Neural cell (in vitro differentiated cells): ENCODE measurements around the gene NFKBIA.
"Not testable (repeated sequence)": the region's sequence is repeated elsewhere in the genome, so short reads cannot be mapped to it uniquely, and the experiment has no call there.

Experiments used
- EP300 ChIP-seq: fragments of 450-650 bp; conservative IDR thresholded peaks from 2 replicates; pipeline ENCODE4 v1.6.1; 2014; ENCODE audit warnings: antibody characterized with exemption, mild to moderate bottlenecking, moderate library complexity; ENCODE audit not compliant: poor library complexity, severe bottlenecking
- TF ChIP-seq, protein P1 (sequence below): fragments of 450-650 bp; IDR thresholded peaks from 2 replicates; pipeline ENCODE4 v1.5.1; 2014; ENCODE audit warnings: antibody characterized with exemption, mild to moderate bottlenecking, moderate library complexity; ENCODE audit not compliant: poor library complexity, severe bottlenecking

DNA sequence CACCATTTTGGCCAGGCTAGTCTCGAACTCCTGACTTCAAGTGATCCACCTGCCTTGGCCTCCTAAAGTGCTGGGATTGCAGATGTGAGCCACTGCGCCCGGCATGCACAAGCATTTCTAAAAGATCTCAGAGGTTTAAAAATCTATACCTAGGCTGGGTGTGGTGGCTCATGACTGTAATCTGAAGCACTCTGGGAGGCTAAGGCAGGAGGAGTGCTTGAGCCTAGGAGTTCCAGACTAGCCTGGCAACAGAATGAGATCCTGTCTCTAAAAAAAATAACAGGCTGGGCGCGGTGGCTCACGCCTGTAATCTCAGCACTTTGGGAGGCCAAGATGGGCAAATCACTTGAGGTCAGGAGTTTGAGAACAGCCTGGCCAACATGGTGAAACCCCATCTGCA, 49.3 kb downstream of the NFKBIA start:
- TF ChIP-seq, protein P1, sequence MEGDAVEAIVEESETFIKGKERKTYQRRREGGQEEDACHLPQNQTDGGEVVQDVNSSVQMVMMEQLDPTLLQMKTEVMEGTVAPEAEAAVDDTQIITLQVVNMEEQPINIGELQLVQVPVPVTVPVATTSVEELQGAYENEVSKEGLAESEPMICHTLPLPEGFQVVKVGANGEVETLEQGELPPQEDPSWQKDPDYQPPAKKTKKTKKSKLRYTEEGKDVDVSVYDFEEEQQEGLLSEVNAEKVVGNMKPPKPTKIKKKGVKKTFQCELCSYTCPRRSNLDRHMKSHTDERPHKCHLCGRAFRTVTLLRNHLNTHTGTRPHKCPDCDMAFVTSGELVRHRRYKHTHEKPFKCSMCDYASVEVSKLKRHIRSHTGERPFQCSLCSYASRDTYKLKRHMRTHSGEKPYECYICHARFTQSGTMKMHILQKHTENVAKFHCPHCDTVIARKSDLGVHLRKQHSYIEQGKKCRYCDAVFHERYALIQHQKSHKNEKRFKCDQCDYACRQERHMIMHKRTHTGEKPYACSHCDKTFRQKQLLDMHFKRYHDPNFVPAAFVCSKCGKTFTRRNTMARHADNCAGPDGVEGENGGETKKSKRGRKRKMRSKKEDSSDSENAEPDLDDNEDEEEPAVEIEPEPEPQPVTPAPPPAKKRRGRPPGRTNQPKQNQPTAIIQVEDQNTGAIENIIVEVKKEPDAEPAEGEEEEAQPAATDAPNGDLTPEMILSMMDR, result not testable (repeated sequence)
- TF ChIP-seq EP300, result not testable (repeated sequence)
